ENCODE measurements around the gene SLC9C2.
"Not testable (repeated sequence)": the region's sequence is repeated elsewhere in the genome, so short reads cannot be mapped to it uniquely, and the experiment has no call there.

Gene SLC9C2

GRCh38 chr1:173520799-173521198 lies 82.1 kb downstream of the SLC9C2 start:
- H3K27ac Mint-ChIP-seq, result no peak overlapping the region
- ATAC-seq, result no peak
- no peaks in the 10 kb centered on the region for H3K4me1 Mint-ChIP-seq
- no peak overlapping the region for H3K4me3 Mint-ChIP-seq
- peaks cover 9% of the 10 kb centered on the region for H3K27me3 Mint-ChIP-seq
- no peaks in the 10 kb centered on the region for H3K9me3 Mint-ChIP-seq
- H3K36me3 Mint-ChIP-seq, result no peaks in the 10 kb centered on the region

- H3K36me3 Mint-ChIP-seq, H3K27me3 Mint-ChIP-seq, H3K4me1 Mint-ChIP-seq: not testable (repeated sequence)
Measured at GRCh38 chr1:173514503-173514902, 88.4 kb downstream of the SLC9C2 start.

GRCh38 chr1:173509797-173510196 lies 93.1 kb downstream of the SLC9C2 start:
- Mint-ChIP-seq H3K4me1 (peaks cover 7% of the 10 kb centered on the region), H3K36me3 (no peaks in the 10 kb centered on the region), H3K4me3 (no peak overlapping the region), H3K9me3 (peaks cover 7% of the 10 kb centered on the region), H3K27ac (no peak overlapping the region), H3K27me3 (no peaks in the 10 kb centered on the region)
- no peak for ATAC-seq

More at GRCh38 chr1:173514503-173514902, 88.4 kb downstream of the SLC9C2 start:
- not testable (repeated sequence) for H3K9me3 Mint-ChIP-seq, ATAC-seq, H3K4me3 Mint-ChIP-seq, H3K27ac Mint-ChIP-seq

- H3K27ac Mint-ChIP-seq, result no peak overlapping the region
- H3K4me1 Mint-ChIP-seq, result peaks cover 7% of the 10 kb centered on the region
- peaks cover 2% of the 10 kb centered on the region for H3K9me3 Mint-ChIP-seq
- no peaks in the 10 kb centered on the region for H3K36me3 Mint-ChIP-seq
- ATAC-seq, result no peak
- H3K27me3 Mint-ChIP-seq, result no peaks in the 10 kb centered on the region
- H3K4me3 Mint-ChIP-seq, result no peak overlapping the region
Measured at GRCh38 chr1:173508541-173508940, 94.3 kb downstream of the SLC9C2 start.

- Mint-ChIP-seq H3K4me3 (no peak overlapping the region), H3K27ac (no peak overlapping the region), H3K27me3 (no peaks in the 10 kb centered on the region), H3K36me3 (no peaks in the 10 kb centered on the region), H3K4me1 (peaks cover 7% of the 10 kb centered on the region), H3K9me3 (no peaks in the 10 kb centered on the region)
- no peak for ATAC-seq
Measured at GRCh38 chr1:173507847-173508209, 95.0 kb downstream of the SLC9C2 start.

GRCh38 chr1:173507205-173507846 lies 95.5 kb downstream of the SLC9C2 start:
- Mint-ChIP-seq H3K27ac (no peak overlapping the region), H3K4me3 (no peak overlapping the region), H3K9me3 (no peaks in the 10 kb centered on the region), H3K27me3 (no peaks in the 10 kb centered on the region), H3K4me1 (peaks cover 7% of the 10 kb centered on the region), H3K36me3 (no peaks in the 10 kb centered on the region)
- ATAC-seq, result no peak

- Mint-ChIP-seq H3K4me3 (no peak overlapping the region), H3K36me3 (no peaks in the 10 kb centered on the region), H3K27me3 (no peaks in the 10 kb centered on the region), H3K4me1 (peaks cover 4% of the 10 kb centered on the region), H3K27ac (no peak overlapping the region), H3K9me3 (no peaks in the 10 kb centered on the region)
- ATAC-seq, result peak; percentile 8
Measured at GRCh38 chr1:173506437-173506836, 96.4 kb downstream of the SLC9C2 start.

- Mint-ChIP-seq H3K4me3 (no peak overlapping the region), H3K36me3 (no peaks in the 10 kb centered on the region), H3K4me1 (no peaks in the 10 kb centered on the region), H3K9me3 (no peaks in the 10 kb centered on the region), H3K27ac (no peak overlapping the region), H3K27me3 (no peaks in the 10 kb centered on the region)
- ATAC-seq, result no peak
Measured at GRCh38 chr1:173505391-173505790, 97.5 kb downstream of the SLC9C2 start.

- Mint-ChIP-seq H3K36me3 (no peaks in the 10 kb centered on the region), H3K9me3 (no peaks in the 10 kb centered on the region), H3K4me3 (no peak overlapping the region), H3K4me1 (no peaks in the 10 kb centered on the region), H3K27me3 (no peaks in the 10 kb centered on the region), H3K27ac (no peak overlapping the region)
- ATAC-seq, result no peak
Measured at GRCh38 chr1:173504268-173504667, 98.6 kb downstream of the SLC9C2 start.

- Mint-ChIP-seq H3K27me3 (no peaks in the 10 kb centered on the region), H3K27ac (no peak overlapping the region), H3K4me1 (no peaks in the 10 kb centered on the region), H3K4me3 (no peak overlapping the region), H3K36me3 (no peaks in the 10 kb centered on the region), H3K9me3 (no peaks in the 10 kb centered on the region)
- no peak for ATAC-seq
Measured at GRCh38 chr1:173503391-173503790, 99.5 kb downstream of the SLC9C2 start.

GRCh38 chr1:173502104-173502503 lies 100.8 kb downstream of the SLC9C2 start:
- Mint-ChIP-seq H3K9me3 (no peaks in the 10 kb centered on the region), H3K27ac (no peak overlapping the region), H3K4me3 (no peak overlapping the region), H3K4me1 (no peaks in the 10 kb centered on the region), H3K27me3 (no peaks in the 10 kb centered on the region), H3K36me3 (no peaks in the 10 kb centered on the region)
- no peak for ATAC-seq

GRCh38 chr1:173499729-173500128 lies 103.1 kb downstream of the SLC9C2 start:
- no peak overlapping the region for H3K4me3 Mint-ChIP-seq
- no peaks in the 10 kb centered on the region for H3K4me1 Mint-ChIP-seq
- H3K36me3 Mint-ChIP-seq, result no peaks in the 10 kb centered on the region
- no peak for ATAC-seq
- no peak overlapping the region for H3K27ac Mint-ChIP-seq
- no peaks in the 10 kb centered on the region for H3K27me3 Mint-ChIP-seq
- H3K9me3 Mint-ChIP-seq, result peaks cover 3% of the 10 kb centered on the region

GRCh38 chr1:173496757-173497320 lies 106.0 kb downstream of the SLC9C2 start:
- Mint-ChIP-seq H3K4me1 (no peaks in the 10 kb centered on the region), H3K36me3 (peaks cover 9% of the 10 kb centered on the region), H3K27me3 (no peaks in the 10 kb centered on the region), H3K27ac (no peak overlapping the region), H3K9me3 (peaks cover 3% of the 10 kb centered on the region), H3K4me3 (no peak overlapping the region)
- no peak for ATAC-seq

GRCh38 chr1:173495609-173496267 lies 107.1 kb downstream of the SLC9C2 start:
- no peaks in the 10 kb centered on the region for H3K4me1 Mint-ChIP-seq
- peaks cover 3% of the 10 kb centered on the region for H3K9me3 Mint-ChIP-seq
- ATAC-seq, result no peak
- no peak overlapping the region for H3K27ac Mint-ChIP-seq
- no peak overlapping the region for H3K4me3 Mint-ChIP-seq
- no peaks in the 10 kb centered on the region for H3K27me3 Mint-ChIP-seq
- H3K36me3 Mint-ChIP-seq, result peaks cover 9% of the 10 kb centered on the region

- not testable (repeated sequence) for ATAC-seq, H3K9me3 Mint-ChIP-seq, H3K27ac Mint-ChIP-seq, H3K4me1 Mint-ChIP-seq, H3K4me3 Mint-ChIP-seq, H3K27me3 Mint-ChIP-seq
- H3K36me3 Mint-ChIP-seq, result peaks cover 33% of the 10 kb centered on the region
Measured at GRCh38 chr1:173493125-173493524, 109.7 kb downstream of the SLC9C2 start.

- no peaks in the 10 kb centered on the region for H3K4me1 Mint-ChIP-seq
- no peak overlapping the region for H3K27ac Mint-ChIP-seq
- no peaks in the 10 kb centered on the region for H3K9me3 Mint-ChIP-seq
- no peaks in the 10 kb centered on the region for H3K27me3 Mint-ChIP-seq
- H3K4me3 Mint-ChIP-seq, result no peak overlapping the region
- ATAC-seq, result no peak
- peaks cover 46% of the 10 kb centered on the region for H3K36me3 Mint-ChIP-seq
Measured at GRCh38 chr1:173491508-173491907, 111.4 kb downstream of the SLC9C2 start.

Measured in stimulated activated memory B cell treated with anti-CD40 and anti-IgM and Interleukin-4, amounts not matched to agents 10 μg/mL and 1 μg/mL and 100 μg/mL, for 72 hours (primary cell).